Stimulated activated naive CD8-positive, alpha-beta T cell treated with anti-CD3 and anti-CD28 coated beads, Interleukin-15, amount 100 ng/mL, for 72 hours (primary cell): ENCODE results near the gene BACE2.
"Not testable (repeated sequence)": the region's sequence is repeated elsewhere in the genome, so short reads cannot be mapped to it uniquely, and the experiment has no call there.

Source experiments
- ATAC-seq: fragments of 150-1000 bp; cut with Tn5 transposase; 2 replicates; pipeline ENCODE4 v1.10.0; 2021; ENCODE audit warnings: mild to moderate bottlenecking, moderate library complexity
- DNase-seq, 2 donors: peaks; one replicate each; pipeline ENCODE4 v3.0.0; 2021 to 2022
- H3K27ac Mint-ChIP-seq, 2 donors: one replicate each; pipeline ENCODE4 v1.8.0; 2022; ENCODE audit warnings: mild to moderate bottlenecking in 2 of 2, mixed read lengths in 2 of 2, moderate library complexity in 2 of 2
- H3K27me3 Mint-ChIP-seq: one replicate; pipeline ENCODE4 v1.8.0; 2022; ENCODE audit warnings: mixed read lengths
- H3K4me1 Mint-ChIP-seq: one replicate; pipeline ENCODE4 v1.8.0; 2022; ENCODE audit warnings: mild to moderate bottlenecking, mixed read lengths
- H3K4me3 Mint-ChIP-seq, 2 donors: one replicate each; pipeline ENCODE4 v1.8.0; 2022; ENCODE audit warnings: mild to moderate bottlenecking in 2 of 2, mixed read lengths in 2 of 2, moderate library complexity in 1 of 2
- H3K9me3 Mint-ChIP-seq, 2 donors: one replicate each; pipeline ENCODE4 v1.8.0; 2022; ENCODE audit warnings: mixed read lengths in 2 of 2

The BACE2 gene

DNA sequence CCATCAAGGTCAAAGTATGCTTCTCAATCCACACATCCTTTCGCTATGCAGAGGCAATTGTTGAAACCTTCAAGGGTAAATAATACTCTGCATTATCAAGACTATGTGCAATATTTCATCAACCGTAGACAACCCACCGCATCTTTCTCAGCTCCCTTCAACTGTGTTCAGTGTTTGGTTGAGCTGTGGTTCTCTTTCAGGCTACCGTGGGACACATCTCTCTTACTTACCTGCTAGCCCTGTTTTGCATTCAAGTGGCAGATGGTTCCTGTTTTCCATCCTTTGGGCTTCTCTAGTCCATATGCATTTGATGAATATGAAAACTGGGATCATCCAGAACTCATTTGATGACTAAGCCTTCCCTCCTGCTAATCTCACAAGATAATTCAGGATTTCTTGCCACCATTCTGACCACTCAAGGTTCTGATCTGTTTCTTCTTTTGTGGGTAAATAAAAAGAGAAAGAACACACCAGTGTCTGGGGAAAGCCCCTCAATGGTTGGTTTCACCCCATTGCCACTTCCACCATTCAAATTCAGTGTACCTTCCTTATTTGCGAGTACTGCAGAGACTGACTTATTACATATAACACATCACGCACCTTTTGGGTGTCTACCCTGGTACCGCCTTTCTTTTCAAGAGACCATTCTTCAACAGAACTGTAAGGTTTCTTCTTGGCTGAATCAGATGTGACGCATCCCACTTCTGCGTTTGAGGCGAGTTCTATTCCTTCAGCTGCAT, 61.7 kb downstream of the BACE2 start:
- Mint-ChIP-seq H3K9me3 (peaks cover 0 to 8% of the 10 kb centered on the region in 2 donors), H3K27me3 (peaks cover 16% of the 10 kb centered on the region), H3K27ac (no peak overlapping the region), H3K4me1 (peaks cover 14% of the 10 kb centered on the region), H3K4me3 (no peak overlapping the region)
- DNase-seq: no peak
- ATAC-seq: no peak

DNA sequence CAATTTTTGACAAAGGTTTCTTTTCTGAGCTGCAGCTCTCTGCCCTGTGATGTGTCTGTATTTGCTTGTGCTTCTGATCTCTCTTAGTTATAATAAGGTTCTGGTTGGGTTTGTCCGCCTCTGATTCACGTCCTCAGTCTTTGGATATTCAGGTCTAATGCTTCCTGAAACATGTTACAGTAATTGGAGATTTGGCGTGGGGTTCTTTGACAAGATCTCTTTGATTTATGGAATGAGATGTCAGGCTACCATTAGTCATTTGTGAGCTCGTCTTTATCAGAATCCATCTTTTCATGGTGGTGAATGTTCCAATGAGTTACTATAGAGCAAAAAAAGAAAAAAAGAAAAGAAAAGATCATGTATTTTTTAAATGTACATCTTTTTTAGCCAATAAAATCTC, 62.5 kb downstream of the BACE2 start:
- H3K4me3 Mint-ChIP-seq: no peak overlapping the region
- H3K4me1 Mint-ChIP-seq: peaks cover 14% of the 10 kb centered on the region
- no peak for DNase-seq
- peaks cover 0 to 8% of the 10 kb centered on the region in 2 donors for H3K9me3 Mint-ChIP-seq
- H3K27ac Mint-ChIP-seq: no peak overlapping the region
- peaks cover 16% of the 10 kb centered on the region for H3K27me3 Mint-ChIP-seq
- no peak for ATAC-seq

DNA sequence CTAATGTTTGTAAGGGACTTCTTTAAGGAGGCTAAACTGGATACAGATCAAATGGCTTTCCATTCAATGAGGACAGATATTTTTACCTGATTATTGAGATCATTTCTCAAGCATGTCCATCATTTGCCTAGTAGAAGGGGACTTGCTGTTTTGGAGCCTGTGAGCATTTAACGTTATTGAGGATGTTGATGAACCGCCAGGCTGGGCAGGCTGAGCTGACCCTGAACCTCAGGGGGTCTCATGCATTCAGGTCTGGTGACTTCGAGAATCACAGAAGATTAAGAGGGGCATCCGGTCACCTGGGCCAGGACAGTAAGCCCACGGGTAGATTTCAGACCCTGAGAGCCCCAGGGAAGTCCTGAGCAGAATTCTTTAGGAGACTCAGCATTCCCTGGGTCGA, 63.1 kb downstream of the BACE2 start:
- Mint-ChIP-seq H3K4me3 (no peak overlapping the region), H3K4me1 (peaks cover 14% of the 10 kb centered on the region), H3K9me3 (peaks cover 0 to 8% of the 10 kb centered on the region in 2 donors), H3K27ac (no peak overlapping the region), H3K27me3 (peaks cover 16% of the 10 kb centered on the region)
- no peak for DNase-seq
- no peak for ATAC-seq

- ATAC-seq (no peak), DNase-seq (no peak)
- Mint-ChIP-seq H3K9me3 (peaks cover 0 to 8% of the 10 kb centered on the region in 2 donors), H3K4me3 (no peak overlapping the region), H3K27me3 (peaks cover 16% of the 10 kb centered on the region), H3K4me1 (peaks cover 14% of the 10 kb centered on the region), H3K27ac (no peak overlapping the region)
Measured at GRCh38 chr21:41232013-41232412, 64.1 kb downstream of the BACE2 start.

DNA sequence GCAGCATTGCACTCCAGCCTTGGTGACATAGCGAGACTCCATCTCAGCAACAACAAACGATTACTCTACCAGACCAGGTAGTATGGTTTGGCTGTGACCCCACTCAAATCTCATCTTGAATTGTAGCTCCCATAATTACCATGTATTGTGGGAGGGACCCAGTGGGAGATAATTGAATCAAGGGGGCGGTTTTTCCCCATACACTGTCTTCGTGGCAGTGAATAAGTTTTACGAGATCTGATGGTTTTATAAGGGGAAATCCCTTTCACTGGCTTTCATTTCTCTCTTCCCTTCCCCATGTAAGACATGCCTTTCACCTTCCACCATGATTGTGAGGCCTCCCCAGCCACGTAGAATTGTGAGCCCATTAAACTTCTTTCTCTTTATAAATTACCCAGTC, 66.0 kb downstream of the BACE2 start:
- no peak overlapping the region for H3K4me3 Mint-ChIP-seq

GRCh38 chr21:41234569-41234968, 66.6 kb downstream of the BACE2 start:
- no peaks in the 10 kb centered on the region for H3K9me3 Mint-ChIP-seq
- DNase-seq (no peak), ATAC-seq (no peak)
- H3K4me1 Mint-ChIP-seq: peaks cover 5% of the 10 kb centered on the region
- no peak overlapping the region for H3K4me3 Mint-ChIP-seq
- peaks cover 7% of the 10 kb centered on the region for H3K27me3 Mint-ChIP-seq
- H3K27ac Mint-ChIP-seq: no peak overlapping the region

More for the DNA sequence above, 66.0 kb downstream of the BACE2 start:
- Mint-ChIP-seq H3K27me3 (peaks cover 7% of the 10 kb centered on the region), H3K4me1 (peaks cover 5% of the 10 kb centered on the region), H3K9me3 (no peaks in the 10 kb centered on the region), H3K27ac (peak overlapping the region in 1 of 2 donors; percentile 58)
- ATAC-seq (no peak), DNase-seq (no peak)

DNA sequence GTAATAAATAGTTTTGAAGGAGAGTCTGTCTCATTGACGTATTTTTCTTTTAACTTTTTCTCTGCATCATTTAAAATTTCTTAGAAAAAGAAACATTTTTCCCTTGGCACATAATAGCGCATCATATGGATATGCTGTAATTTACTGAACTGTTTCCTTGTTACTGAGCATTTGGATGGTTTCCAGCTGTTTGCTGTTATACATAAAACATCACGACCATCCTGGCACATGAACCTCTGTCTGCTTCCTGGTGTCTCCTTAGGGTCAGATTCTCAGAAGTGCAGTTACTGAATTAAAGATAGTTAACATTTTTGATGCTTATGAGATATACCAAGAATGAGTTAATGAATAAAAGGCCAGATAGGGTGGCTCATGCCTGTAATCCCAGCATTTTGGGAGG, 67.2 kb downstream of the BACE2 start:
- no peaks in the 10 kb centered on the region for H3K9me3 Mint-ChIP-seq
- no peak overlapping the region for H3K27ac Mint-ChIP-seq
- H3K27me3 Mint-ChIP-seq: peaks cover 7% of the 10 kb centered on the region
- peaks cover 5% of the 10 kb centered on the region for H3K4me1 Mint-ChIP-seq
- H3K4me3 Mint-ChIP-seq: no peak overlapping the region
- ATAC-seq (no peak), DNase-seq (no peak)

DNA sequence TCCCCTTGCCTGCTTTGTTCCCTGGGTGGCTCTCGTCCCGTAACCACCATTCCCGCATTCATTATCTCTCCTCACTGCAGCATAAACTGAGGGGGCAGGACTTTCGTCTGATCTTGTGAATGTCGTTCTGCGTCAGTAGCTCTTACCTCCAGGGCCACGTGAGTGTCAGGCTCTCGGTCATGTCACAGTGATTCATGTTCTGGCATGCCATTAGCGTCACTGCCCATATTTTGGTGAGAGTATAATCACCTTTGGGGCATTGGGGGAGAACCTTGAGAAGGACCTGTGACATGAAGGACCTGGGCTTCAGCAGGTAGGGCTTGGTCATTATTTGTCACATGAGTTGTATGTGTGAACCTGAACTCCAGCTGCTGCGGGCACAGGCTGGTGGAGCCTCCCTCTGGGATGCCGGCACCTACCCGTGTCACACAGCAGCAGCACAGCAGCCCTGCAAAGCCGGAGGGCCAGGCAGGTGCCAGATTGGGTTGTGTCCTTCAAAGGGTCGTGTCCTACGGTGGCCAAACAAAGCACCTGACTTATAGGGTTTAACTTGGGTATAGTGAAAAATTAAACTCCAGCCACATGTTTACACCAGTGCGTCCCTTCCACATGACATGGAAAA, 68.5 kb downstream of the BACE2 start:
- H3K27ac Mint-ChIP-seq: no peak overlapping the region
- DNase-seq (no peak), ATAC-seq (no peak)
- peaks cover 5% of the 10 kb centered on the region for H3K4me1 Mint-ChIP-seq
- peaks cover 7% of the 10 kb centered on the region for H3K27me3 Mint-ChIP-seq
- no peak overlapping the region for H3K4me3 Mint-ChIP-seq
- no peaks in the 10 kb centered on the region for H3K9me3 Mint-ChIP-seq

DNA sequence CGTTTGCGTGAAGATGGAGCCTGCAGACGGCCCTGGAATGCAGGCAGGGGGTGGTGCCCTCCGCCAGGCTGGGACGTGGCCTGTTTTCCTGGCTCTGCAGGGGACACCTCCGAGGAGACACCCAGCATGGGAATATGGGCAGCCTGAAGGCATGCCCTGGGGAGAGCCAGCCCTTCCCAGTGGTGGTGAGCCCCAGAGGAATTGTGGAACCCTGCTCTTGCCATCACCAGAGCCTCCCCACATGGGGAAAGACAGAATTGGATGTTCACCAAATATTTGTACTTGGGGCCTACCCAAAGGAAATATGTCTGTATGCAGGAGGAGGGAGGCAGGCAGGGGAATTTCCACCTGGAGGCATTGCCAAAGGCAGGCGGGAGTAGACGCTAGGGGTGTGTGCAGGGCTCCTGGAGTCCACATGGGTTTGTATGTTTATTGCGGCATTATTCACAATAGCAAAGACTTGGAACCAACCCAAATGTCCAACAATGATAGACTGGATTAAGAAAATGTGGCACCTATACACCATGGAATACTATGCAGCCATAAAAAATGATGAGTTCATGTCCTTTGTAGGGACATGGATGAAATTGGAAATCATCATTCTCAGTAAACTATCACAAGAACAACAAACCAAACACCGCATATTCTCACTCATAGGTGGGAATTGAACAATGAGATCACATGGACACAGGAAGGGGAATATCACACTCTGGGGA, 70.3 kb downstream of the BACE2 start:
- H3K4me3 Mint-ChIP-seq, H3K27ac Mint-ChIP-seq: not testable (repeated sequence)

DNA sequence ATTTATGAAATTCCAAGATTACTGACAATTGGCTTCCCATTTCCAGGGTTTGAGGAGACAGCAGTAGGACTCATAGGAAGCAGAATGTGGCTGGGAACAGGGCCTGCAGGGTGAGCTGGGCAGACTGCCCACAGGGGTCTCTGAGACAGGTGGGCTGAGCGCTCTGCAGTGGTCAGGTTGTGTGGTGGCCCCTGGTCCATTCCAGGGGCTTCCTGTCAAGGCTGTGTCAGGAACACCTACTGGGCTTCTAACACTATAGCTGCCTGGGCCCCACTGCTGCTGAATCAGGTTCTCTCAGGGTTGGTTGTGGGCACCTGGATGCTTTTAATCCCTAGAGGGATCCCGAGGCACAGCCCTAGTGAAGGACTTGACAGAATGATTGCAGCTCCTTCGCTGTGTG, 72.1 kb downstream of the BACE2 start:
- Mint-ChIP-seq H3K4me1 (no peaks in the 10 kb centered on the region), H3K27ac (peak overlapping the region in 1 of 2 donors; percentile 27), H3K27me3 (no peaks in the 10 kb centered on the region), H3K9me3 (no peaks in the 10 kb centered on the region), H3K4me3 (no peak overlapping the region)
- DNase-seq: no peak
- no peak for ATAC-seq

More for the DNA sequence above, 70.3 kb downstream of the BACE2 start:
- ATAC-seq, H3K4me1 Mint-ChIP-seq, DNase-seq, H3K27me3 Mint-ChIP-seq, H3K9me3 Mint-ChIP-seq: not testable (repeated sequence)

DNA sequence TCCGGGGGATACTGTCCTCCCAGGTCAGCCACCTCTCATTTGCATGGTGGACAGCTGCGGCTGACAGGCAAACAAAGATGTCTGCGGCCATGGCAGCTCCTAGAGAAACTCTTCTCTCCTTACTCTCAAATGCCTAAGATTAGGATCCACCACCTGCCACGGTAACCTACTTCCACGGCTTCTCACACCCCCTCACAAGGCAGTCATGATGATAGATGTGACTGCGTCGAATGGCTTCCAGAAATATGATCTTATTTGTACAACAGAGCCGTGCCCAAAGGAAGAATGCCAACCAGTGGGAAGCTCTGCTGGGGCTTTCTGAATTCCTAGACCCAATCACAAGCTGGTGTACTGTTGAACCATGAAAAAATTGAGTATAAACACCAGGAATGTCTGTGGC, 73.4 kb downstream of the BACE2 start:
- Mint-ChIP-seq H3K27ac (no peak overlapping the region), H3K27me3 (no peaks in the 10 kb centered on the region), H3K4me3 (no peak overlapping the region), H3K4me1 (no peaks in the 10 kb centered on the region), H3K9me3 (no peaks in the 10 kb centered on the region)
- no peak for DNase-seq
- no peak for ATAC-seq

- peak overlapping the region in 1 of 2 donors; percentile 72 for H3K27ac Mint-ChIP-seq
- H3K27me3 Mint-ChIP-seq: no peaks in the 10 kb centered on the region
- DNase-seq (no peak), ATAC-seq (no peak)
- no peak overlapping the region for H3K4me3 Mint-ChIP-seq
- H3K9me3 Mint-ChIP-seq: no peaks in the 10 kb centered on the region
- H3K4me1 Mint-ChIP-seq: no peaks in the 10 kb centered on the region
Measured at GRCh38 chr21:41242238-41242829, 74.4 kb downstream of the BACE2 start.

DNA sequence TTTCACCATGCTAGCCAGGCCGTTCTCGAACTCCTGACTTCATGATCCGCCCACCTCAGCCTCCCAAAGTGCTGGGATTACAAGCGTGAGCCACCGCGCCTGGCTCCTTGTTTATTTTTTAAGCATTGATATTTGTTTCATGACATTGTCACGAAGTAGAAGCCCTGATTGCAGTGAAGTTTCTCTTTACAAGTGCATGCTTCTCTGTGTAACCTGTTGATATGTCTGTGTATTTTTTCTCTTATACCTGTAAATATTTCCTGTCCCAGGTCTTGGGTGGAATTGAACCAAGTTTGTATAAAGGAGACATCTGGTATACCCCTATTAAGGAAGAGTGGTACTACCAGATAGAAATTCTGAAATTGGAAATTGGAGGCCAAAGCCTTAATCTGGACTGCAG, 75.1 kb downstream of the BACE2 start:
- no peaks in the 10 kb centered on the region for H3K9me3 Mint-ChIP-seq
- H3K27ac Mint-ChIP-seq: no peak overlapping the region
- H3K4me1 Mint-ChIP-seq: no peaks in the 10 kb centered on the region
- H3K27me3 Mint-ChIP-seq: no peaks in the 10 kb centered on the region
- no peak overlapping the region for H3K4me3 Mint-ChIP-seq
- ATAC-seq (no peak), DNase-seq (no peak)

GRCh38 chr21:41244266-41244880, 76.4 kb downstream of the BACE2 start:
- not testable (repeated sequence) for H3K4me3 Mint-ChIP-seq, H3K4me1 Mint-ChIP-seq, H3K9me3 Mint-ChIP-seq, H3K27me3 Mint-ChIP-seq, DNase-seq, ATAC-seq
- peak overlapping the region in 1 of 2 donors; percentile 61 for H3K27ac Mint-ChIP-seq

DNA sequence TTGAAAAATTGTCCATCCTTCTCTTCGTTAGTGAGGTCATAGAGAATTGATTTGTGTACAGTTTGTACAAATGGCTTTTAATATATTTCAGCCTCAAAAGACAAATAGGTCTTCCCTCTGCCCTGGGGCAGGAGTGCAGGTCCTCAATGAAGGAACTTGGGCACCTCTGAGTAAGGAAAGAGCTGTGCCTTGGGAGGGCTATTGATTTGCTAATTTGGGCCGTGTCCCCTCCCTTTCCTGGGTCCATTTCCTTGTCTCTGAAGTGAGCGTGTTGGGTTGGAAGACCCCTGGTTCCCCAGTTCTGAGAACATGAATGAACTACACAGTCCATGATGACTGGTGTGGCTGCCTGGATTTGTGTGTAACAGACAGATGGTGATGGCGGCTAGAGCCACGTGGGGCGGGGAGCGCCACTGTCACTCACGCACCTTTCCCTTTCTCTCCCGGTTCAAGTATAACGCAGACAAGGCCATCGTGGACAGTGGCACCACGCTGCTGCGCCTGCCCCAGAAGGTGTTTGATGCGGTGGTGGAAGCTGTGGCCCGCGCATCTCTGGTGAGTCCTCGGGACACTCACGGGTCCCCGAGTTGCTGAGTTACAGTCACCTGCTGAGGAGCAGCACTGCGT, 77.7 kb downstream of the BACE2 start:
- Mint-ChIP-seq H3K9me3 (no peaks in the 10 kb centered on the region), H3K4me3 (no peak overlapping the region), H3K4me1 (no peaks in the 10 kb centered on the region), H3K27me3 (peaks cover 8% of the 10 kb centered on the region), H3K27ac (no peak overlapping the region)
- no peak for ATAC-seq
- no peak for DNase-seq
